Spleen (tissue), 7 donors: ENCODE data around the gene CCNL1.
A peak's percentile ranks its signal among the peaks of the same experiment; 100 is the strongest.

Source experiments
- POLR2AphosphoS5 ChIP-seq, 3 donors: sonication (generic); formaldehyde crosslinking; IDR thresholded peaks; one replicate each; pipeline ENCODE4 v1.5.1; 2017; ENCODE audit warnings: antibody characterized with exemption in 3 of 3
- TF ChIP-seq, protein P1 (sequence below), 11 experiments: fragments of 200-600 bp in 7 of 11; fragments of 450-650 bp in 4 of 11; sonication (generic) in 4 of 11; IDR thresholded peaks in 8 of 11; conservative IDR thresholded peaks in 3 of 11; 1 replicate in 7 of 11; 2 replicates in 4 of 11; pipeline versions ENCODE4 v1.4.0 to v1.8.0; 2016 to 2021; ENCODE audit warnings: antibody characterized with exemption in 11 of 11, inconsistent platforms in 4 of 11, mild to moderate bottlenecking in 1 of 11
- donor health status: DM: no; HTN: no; CAD: no; lungs with moderate emphysema.
- donor health status: DM: no; HTN: no; CAD: no.
- donor health status: DM: no; HTN: no; CAD: no.

DNA sequence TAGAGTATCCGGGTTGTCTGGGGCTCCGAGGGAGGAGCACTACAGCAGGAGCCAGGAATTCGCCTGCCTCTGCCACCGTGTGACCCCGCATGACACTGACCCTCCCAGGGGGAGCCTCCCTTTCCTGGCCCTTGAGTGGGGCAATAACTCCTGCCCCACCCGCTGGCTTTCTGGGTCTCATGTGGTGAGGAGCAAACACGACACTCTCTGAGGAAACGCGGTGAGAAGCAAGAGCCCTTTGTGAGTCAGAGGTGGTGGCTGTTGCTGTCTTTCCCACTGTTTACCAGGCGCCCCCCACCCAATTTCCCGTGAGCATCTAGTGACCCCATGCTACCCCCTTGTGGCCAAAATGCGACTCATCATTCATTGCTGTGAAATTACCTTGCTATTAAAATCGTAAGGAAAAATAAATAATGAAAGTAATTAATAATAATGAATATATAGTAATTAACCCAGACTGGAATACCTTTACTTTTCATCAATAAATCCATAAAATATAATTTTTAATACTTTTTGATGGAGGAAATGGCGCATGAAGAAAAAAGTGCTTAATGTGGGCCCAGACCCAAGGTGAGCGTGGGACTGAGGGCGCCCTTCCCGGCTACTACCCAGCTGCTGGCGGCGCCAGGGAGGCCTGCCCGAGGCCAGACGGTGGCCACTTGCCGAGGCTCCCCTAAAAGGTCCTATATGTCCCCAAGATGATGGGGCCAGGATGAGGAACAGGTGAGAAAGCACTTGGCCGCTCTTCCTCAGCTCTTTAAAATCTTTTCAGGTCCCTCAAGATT lies 29.3 kb downstream of the CCNL1 start:
- TF ChIP-seq, protein P1, sequence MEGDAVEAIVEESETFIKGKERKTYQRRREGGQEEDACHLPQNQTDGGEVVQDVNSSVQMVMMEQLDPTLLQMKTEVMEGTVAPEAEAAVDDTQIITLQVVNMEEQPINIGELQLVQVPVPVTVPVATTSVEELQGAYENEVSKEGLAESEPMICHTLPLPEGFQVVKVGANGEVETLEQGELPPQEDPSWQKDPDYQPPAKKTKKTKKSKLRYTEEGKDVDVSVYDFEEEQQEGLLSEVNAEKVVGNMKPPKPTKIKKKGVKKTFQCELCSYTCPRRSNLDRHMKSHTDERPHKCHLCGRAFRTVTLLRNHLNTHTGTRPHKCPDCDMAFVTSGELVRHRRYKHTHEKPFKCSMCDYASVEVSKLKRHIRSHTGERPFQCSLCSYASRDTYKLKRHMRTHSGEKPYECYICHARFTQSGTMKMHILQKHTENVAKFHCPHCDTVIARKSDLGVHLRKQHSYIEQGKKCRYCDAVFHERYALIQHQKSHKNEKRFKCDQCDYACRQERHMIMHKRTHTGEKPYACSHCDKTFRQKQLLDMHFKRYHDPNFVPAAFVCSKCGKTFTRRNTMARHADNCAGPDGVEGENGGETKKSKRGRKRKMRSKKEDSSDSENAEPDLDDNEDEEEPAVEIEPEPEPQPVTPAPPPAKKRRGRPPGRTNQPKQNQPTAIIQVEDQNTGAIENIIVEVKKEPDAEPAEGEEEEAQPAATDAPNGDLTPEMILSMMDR (IDR thresholded peaks at IDR 0.05 in 8 of 11, conservative IDR thresholded peaks at IDR 0.05 in 3 of 11), result peak; percentile 15 to 68 (median 61)
- TF ChIP-seq POLR2AphosphoS5 (IDR thresholded peaks at IDR 0.05), result peak; percentile 30 to 47 (median 32)
